Uterus (tissue), 2 donors: ENCODE measurements around the gene PTPRD.

Experiments used
- POLR2A ChIP-seq, 2 donors: fragments of 450-650 bp; IDR thresholded peaks; one replicate each; pipeline ENCODE4 v1.6.1; 2016; ENCODE audit warnings: antibody characterized with exemption in 2 of 2, mild to moderate bottlenecking in 1 of 2, moderate library complexity in 1 of 2
- TF ChIP-seq, protein P1 (sequence below), 4 experiments: fragments of 200-600 bp in 2 of 4; fragments of 450-650 bp in 2 of 4; sonication (generic) in 2 of 4; IDR thresholded peaks; one replicate each; pipeline ENCODE4 v1.5.1; 2016 to 2019; ENCODE audit warnings: antibody characterized with exemption in 4 of 4, mild to moderate bottlenecking in 2 of 4, moderate library complexity in 1 of 4

- TF ChIP-seq, protein P1, sequence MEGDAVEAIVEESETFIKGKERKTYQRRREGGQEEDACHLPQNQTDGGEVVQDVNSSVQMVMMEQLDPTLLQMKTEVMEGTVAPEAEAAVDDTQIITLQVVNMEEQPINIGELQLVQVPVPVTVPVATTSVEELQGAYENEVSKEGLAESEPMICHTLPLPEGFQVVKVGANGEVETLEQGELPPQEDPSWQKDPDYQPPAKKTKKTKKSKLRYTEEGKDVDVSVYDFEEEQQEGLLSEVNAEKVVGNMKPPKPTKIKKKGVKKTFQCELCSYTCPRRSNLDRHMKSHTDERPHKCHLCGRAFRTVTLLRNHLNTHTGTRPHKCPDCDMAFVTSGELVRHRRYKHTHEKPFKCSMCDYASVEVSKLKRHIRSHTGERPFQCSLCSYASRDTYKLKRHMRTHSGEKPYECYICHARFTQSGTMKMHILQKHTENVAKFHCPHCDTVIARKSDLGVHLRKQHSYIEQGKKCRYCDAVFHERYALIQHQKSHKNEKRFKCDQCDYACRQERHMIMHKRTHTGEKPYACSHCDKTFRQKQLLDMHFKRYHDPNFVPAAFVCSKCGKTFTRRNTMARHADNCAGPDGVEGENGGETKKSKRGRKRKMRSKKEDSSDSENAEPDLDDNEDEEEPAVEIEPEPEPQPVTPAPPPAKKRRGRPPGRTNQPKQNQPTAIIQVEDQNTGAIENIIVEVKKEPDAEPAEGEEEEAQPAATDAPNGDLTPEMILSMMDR (IDR thresholded peaks at IDR 0.05) = no peak
- no peak for TF ChIP-seq POLR2A (IDR thresholded peaks at IDR 0.05)
Measured at GRCh38 chr9:8772302-8772701, 1840.5 kb downstream of the PTPRD start.
